ENCODE measurements around the gene HESX1.
A peak's percentile ranks its signal among the peaks of the same experiment; 100 is the strongest.

HESX1 gene

GRCh38 chr3:57168151-57168550, 31.6 kb downstream of the HESX1 start:
- H2AFZ ChIP-seq (ENCODE audit: low read depth): no peak overlapping the region
- no peak overlapping the region for H3K4me2 ChIP-seq
- H3K36me3 ChIP-seq (ENCODE audit: insufficient read depth): no peaks in the 10 kb centered on the region
- H3K4me1 ChIP-seq (ENCODE audit: low read depth, poor library complexity, severe bottlenecking): no peaks in the 10 kb centered on the region
- H3K79me2 ChIP-seq (ENCODE audit: insufficient read depth, low read depth): no peaks in the 10 kb centered on the region
- H4K20me1 ChIP-seq (ENCODE audit: insufficient read depth): no peaks in the 10 kb centered on the region
- TF ChIP-seq CTCF (conservative IDR thresholded peaks at IDR 0.05; ENCODE audit: low read depth, low read length): no peak
- H3K9ac ChIP-seq: no peak overlapping the region
- no peaks in the 10 kb centered on the region for H3K27me3 ChIP-seq (ENCODE audit: insufficient read depth, low read depth)
- H3K4me3 ChIP-seq (IDR thresholded peaks at IDR 0.05; ENCODE audit: insufficient read depth, low read depth, low read length): no peak overlapping the region
- H3K27ac ChIP-seq: no peak overlapping the region

DNA sequence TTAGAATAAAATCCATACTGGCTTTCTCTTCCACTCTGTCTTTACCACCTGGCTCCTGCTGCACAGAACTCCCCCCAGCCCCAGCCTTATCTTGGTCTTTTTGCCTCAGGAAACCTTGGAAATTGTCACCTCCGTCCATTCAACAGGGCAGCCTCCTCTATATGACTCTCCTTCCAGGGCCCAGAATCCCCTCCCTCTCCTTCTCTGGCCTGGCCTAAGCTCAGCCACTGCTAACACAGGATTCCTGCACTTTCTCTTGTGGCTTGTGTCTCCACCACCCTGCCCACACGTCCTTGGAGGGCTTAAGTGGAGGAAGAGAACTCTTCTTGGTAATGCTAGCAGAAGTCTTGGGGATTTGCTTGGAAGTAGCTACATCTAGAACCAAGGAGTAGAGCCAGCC, 33.1 kb downstream of the HESX1 start:
- Histone ChIP-seq H4K20me1 (ENCODE audit: insufficient read depth) (no peaks in the 10 kb centered on the region), H3K4me1 (ENCODE audit: low read depth, poor library complexity, severe bottlenecking) (no peaks in the 10 kb centered on the region), H3K36me3 (ENCODE audit: insufficient read depth) (no peaks in the 10 kb centered on the region), H3K79me2 (ENCODE audit: insufficient read depth, low read depth) (no peaks in the 10 kb centered on the region), H2AFZ (ENCODE audit: low read depth) (no peak overlapping the region), H3K4me2 (no peak overlapping the region), H3K4me3 (IDR thresholded peaks at IDR 0.05; ENCODE audit: insufficient read depth, low read depth, low read length) (no peak overlapping the region), H3K27me3 (ENCODE audit: insufficient read depth, low read depth) (no peaks in the 10 kb centered on the region), H3K27ac (no peak overlapping the region), H3K9ac (no peak overlapping the region)
- no peak for TF ChIP-seq CTCF (conservative IDR thresholded peaks at IDR 0.05; ENCODE audit: low read depth, low read length)

DNA sequence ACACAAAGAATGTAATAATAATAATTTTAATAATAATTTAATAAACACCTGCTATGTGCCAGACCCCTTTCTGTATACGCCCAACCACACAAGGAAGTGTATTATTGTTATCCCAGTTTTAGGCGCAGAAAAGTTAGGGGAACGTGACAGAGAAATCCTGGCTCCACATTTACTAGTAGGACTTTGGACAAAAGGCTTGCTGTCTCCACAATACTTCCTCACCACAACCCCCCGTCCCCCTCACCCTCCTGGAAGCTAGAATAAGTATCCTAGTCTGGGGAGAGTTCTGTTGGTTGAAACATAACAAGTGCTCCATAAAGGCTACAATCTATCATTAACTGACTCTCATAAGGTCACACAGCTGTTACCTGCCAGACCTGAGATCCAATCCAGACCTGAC, 34.1 kb downstream of the HESX1 start:
- TF ChIP-seq CTCF (conservative IDR thresholded peaks at IDR 0.05; ENCODE audit: low read depth, low read length): no peak
- H3K4me1 ChIP-seq (ENCODE audit: low read depth, poor library complexity, severe bottlenecking): no peaks in the 10 kb centered on the region
- H3K27me3 ChIP-seq (ENCODE audit: insufficient read depth, low read depth): no peaks in the 10 kb centered on the region
- no peaks in the 10 kb centered on the region for H3K36me3 ChIP-seq (ENCODE audit: insufficient read depth)
- no peak overlapping the region for H3K27ac ChIP-seq
- H3K9ac ChIP-seq: no peak overlapping the region
- no peaks in the 10 kb centered on the region for H4K20me1 ChIP-seq (ENCODE audit: insufficient read depth)
- no peaks in the 10 kb centered on the region for H3K79me2 ChIP-seq (ENCODE audit: insufficient read depth, low read depth)
- no peak overlapping the region for H3K4me3 ChIP-seq (IDR thresholded peaks at IDR 0.05; ENCODE audit: insufficient read depth, low read depth, low read length)
- no peak overlapping the region for H2AFZ ChIP-seq (ENCODE audit: low read depth)
- no peak overlapping the region for H3K4me2 ChIP-seq

DNA sequence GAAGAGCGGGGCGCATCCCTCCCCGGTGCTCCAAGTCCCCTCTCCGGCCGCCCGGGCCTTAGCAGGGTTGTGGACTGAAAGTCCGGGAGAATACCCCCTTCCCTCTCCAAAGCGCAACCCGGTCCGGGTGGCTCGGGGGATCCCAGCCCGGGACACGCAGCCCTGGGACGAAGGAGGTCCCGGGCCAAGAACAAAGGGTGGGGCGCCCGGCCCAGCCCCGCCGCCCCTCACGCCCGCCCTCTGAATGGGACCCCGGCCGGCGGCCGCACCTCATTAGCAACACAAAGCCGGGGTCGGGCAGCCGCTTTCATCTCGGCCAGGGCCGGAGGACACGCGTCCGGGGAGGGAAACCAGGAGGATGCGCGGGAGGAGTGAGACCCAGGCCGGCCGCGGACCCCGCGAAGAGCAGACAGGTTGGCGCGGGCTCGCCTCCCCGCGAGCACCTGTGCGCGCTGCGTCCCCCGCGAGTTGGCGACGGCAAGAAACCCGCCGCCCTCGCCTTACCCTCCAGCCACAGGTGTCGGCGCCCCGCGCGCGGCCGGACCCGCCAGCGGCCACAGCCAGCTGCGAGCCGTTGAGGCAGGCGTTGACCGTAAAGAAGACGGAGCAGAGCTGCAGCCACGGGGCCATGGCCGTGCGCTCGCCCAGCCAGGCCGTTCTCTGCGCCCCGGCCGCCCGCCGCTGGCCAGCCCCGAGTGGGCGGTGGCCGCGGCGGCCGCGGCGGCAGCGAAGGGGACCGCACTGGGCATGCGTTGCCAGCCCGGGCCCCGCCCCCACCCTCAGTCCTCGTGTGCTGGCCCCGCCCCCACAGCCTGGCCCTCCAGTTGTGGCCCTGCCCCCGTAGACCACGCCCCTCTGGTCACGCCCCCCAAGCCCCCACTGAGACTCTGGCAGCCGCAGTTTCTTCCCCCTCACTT, 34.9 kb downstream of the HESX1 start, which contains the start of gene IL17RD:
TSS of gene IL17RD (minus strand) at position 697 of the 917 bp plus-strand sequence. CDS start at position 630, 67 bp downstream.
- peak within 1 kb of the TSS; percentile 60; the same call in 1 of the 2 replicates for H3K4me2 ChIP-seq
- H3K27me3 ChIP-seq (ENCODE audit: insufficient read depth, low read depth): no peaks in the 10 kb centered on the region
- H2AFZ ChIP-seq (ENCODE audit: low read depth): peak within 1 kb of the TSS; percentile 66
- no peaks in the 10 kb centered on the region for H4K20me1 ChIP-seq (ENCODE audit: insufficient read depth)
- no peaks in the 10 kb centered on the region for H3K4me1 ChIP-seq (ENCODE audit: low read depth, poor library complexity, severe bottlenecking)
- no peak within 1 kb of the TSS for H3K9ac ChIP-seq
- no peaks in the 10 kb centered on the region for H3K36me3 ChIP-seq (ENCODE audit: insufficient read depth)
- no peak for TF ChIP-seq CTCF (conservative IDR thresholded peaks at IDR 0.05; ENCODE audit: low read depth, low read length)
- H3K27ac ChIP-seq: no peak within 1 kb of the TSS
- H3K79me2 ChIP-seq (ENCODE audit: insufficient read depth, low read depth): no peaks in the 10 kb centered on the region
- H3K4me3 ChIP-seq (IDR thresholded peaks at IDR 0.05; ENCODE audit: insufficient read depth, low read depth, low read length): no peak within 1 kb of the TSS

All from KMS-11 (cell line).